Left lobe of liver (tissue), 2 donors: Measurements from ENCODE around the gene ABCC4. TPM values are rescaled to one million over a fixed set of nuclear protein-coding genes. Genes with fewer than 3 reads are reported as not detected.
"Not testable (repeated sequence)": the region's sequence is repeated elsewhere in the genome, so short reads cannot be mapped to it uniquely, and the experiment has no call there.

ENCODE experiments used
- ATAC-seq: fragments of 200-7000 bp; cut with Tn5 transposase; one replicate; pipeline ENCODE4 v1.9.1; 2020; ENCODE audit warnings: mild to moderate bottlenecking, moderate library complexity
- DNase-seq: peaks from one replicate; pipeline ENCODE4 v3.0.0-alpha.2; 2020; ENCODE audit warnings: low spot score
- total RNA-seq: library from RNA; stranded (reverse); gene quantifications from one replicate; pipeline ENCODE4 v1.2.1, GENCODE V29; 2021
- donor health status: DM: no; HTN: no; CAD: no; lungs with moderate emphysema.
- donor health status: DM: no; HTN: yes; CAD: no.

ABCC4 gene
- total RNA-seq, 1 donor from 2014 or later, result 1.7 TPM

DNA sequence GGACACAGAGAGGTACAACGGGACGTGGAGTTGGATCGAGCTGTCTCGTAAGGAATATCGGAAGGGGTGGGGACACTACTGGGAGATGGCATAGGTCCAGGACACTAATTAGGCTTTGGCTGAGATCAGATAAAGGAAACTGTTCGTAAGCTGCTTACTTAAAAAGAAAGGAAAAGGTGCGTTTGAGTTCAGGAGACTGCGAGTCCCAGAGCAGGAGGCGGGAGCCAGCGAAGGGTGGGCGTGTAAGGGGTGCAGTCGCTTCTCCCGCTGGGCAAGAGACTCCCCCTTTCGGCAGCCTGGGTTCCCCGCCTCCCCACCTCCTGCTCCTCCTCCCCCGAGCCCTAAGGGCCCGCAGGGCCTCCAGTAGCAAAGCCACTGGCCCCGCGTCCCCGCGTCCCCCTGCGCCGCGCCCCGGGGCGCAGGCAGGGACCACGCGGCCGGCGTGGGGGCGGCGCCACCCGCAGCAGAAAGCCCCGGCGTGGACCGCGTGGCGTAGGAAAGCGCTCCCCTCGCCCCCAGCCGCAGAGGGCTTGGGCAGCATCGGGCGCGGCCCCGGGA is 547 bp downstream of the ABCC4 start:
- ATAC-seq (peak; percentile 6), DNase-seq (no peak)

- ATAC-seq, result no peak
Observed at GRCh38 chr13:95298971-95299621, 2.2 kb downstream of the ABCC4 start.

GRCh38 chr13:95298169-95298965 is 2.9 kb downstream of the ABCC4 start:
- DNase-seq (no peak), ATAC-seq (no peak)

More at GRCh38 chr13:95298971-95299621, 2.2 kb downstream of the ABCC4 start:
- no peak for DNase-seq

- peak; percentile 89 for ATAC-seq
- DNase-seq, result peak; percentile 83
Observed at GRCh38 chr13:95296326-95296925, 4.8 kb downstream of the ABCC4 start.

DNA sequence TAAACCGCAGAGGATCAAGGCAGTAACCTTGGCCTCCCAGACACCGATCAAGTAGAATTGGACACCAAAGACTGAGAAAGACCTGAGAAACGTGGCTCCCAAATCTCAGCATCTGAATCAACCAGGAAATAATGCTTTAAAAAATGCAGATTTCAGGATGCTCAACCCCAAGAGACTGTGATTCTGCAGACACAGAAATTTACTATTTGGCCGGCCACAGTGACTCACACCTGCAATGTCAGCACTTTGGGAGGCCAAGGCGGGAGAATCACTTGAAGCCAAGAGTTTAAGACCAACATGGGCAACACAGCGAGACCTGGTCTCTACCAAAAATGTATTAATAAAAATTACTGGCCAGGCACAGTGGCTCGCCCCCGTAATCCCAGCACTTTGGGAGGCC is 6.2 kb downstream of the ABCC4 start:
- ATAC-seq, result no peak

GRCh38 chr13:95292622-95293021 is 8.6 kb downstream of the ABCC4 start:
- no peak for ATAC-seq
- no peak for DNase-seq

More for the DNA sequence above, 6.2 kb downstream of the ABCC4 start:
- DNase-seq, result no peak

DNA sequence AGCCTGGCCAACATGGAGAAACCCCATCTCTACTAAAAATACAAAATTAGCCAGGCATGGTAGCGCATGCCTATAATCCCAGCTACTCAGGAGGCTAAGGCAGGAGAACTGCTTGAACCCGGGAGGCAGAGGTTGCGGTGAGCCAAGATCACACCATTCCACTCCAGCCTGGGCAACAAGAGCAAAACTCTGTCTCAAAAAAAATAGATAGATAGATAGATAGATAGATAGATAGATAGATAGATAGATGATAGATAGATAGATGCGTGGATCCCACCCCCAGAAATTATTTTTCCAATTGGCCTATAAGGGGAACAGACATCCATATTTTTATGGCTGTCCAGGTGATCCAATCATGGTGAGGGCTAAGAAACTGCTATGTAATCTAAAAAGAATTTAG is 11.3 kb downstream of the ABCC4 start:
- not testable (repeated sequence) for DNase-seq, ATAC-seq

DNA sequence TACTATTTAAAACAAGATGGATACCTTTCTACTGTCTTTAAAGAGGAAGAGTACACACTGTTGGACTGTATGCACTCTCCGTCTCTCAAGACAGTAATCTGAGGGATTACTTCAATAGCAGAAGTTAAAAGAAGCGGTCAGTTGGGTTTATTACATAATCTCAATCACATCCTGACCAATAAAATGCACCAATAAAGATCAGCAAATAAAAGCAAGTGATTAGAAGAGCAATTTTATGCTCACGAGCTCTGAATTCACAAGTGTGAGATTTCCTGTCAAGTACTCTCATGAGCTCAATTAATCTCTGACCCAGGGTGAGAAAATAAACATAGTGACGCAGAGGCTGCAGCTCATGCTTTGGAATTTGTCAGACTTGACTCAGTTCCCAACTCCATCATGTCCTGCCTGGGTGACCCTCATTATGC is 12.2 kb downstream of the ABCC4 start:
- no peak for DNase-seq

DNA sequence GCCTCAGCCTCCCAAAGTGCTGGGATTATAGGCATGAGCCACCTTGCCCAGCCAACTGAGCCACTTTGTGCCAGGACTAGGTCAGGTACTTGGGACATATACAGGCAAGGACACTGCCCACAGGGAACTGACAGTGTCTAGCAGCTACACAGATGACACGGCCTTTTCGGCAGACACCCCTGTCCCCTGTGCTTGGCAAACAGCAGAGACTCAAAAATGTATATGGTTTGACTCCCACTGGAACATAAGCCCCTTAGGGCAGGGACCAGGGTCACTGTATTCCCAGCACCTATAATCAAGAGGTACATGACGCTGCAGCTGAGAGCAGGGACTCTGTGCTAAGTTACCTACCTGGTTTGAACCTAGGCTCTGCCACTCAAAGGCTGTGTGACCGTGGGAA is 16.8 kb downstream of the ABCC4 start:
- DNase-seq (no peak), ATAC-seq (no peak)

More for the DNA sequence above, 12.2 kb downstream of the ABCC4 start:
- no peak for ATAC-seq

- DNase-seq (no peak), ATAC-seq (no peak)
Observed at GRCh38 chr13:95279016-95279415, 22.2 kb downstream of the ABCC4 start.

DNA sequence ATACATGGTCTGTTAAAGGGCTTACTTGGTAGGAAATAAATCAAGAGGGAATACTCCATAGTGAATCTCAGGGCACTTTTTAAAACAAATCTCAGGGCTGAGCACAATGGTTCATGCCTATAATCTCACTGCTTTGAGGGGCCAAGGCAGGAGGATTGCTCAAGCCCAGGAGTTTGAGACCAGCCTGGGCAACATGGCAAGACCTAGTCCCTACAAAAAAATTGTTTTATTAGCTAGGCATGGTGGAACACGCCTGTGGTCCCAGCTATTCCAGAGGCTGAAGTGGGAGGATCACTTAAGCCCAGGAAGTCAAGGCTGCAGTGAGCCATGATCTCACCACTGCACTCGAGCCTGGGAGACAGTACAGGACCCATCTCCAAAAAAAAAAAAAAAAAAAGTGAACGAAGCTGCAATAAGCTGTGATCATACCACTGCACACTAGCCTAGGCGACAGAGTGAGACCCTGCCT is 25.2 kb downstream of the ABCC4 start:
- ATAC-seq (no peak), DNase-seq (no peak)

GRCh38 chr13:95275322-95276036 is 25.8 kb downstream of the ABCC4 start:
- ATAC-seq (no peak), DNase-seq (no peak)

DNA sequence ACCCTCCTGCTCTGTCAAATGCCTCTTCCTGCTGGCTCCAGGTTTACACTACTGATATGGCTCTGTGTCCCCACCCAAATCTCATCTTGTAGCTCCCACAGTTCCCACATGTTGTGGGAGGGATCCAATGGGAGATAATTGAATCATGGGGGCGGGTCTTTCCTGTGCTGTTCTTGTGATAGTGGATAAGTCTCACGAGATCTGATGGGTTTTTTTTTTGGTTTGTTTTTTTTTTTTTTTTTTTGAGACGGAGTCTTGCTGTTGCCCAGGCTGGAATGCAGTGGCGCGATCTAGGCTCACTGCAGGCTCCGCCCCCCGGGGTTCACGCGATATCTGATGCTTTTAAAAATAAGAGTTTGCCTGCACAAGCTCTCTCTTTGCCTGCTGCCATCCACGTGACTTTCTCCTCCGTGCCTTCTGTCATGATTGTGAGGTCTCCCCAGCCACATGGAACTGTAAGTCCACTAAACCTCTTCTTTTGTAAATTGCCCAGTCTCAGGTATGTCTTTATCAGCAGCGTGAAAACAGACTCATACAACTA is 27.6 kb downstream of the ABCC4 start:
- not testable (repeated sequence) for DNase-seq, ATAC-seq

DNA sequence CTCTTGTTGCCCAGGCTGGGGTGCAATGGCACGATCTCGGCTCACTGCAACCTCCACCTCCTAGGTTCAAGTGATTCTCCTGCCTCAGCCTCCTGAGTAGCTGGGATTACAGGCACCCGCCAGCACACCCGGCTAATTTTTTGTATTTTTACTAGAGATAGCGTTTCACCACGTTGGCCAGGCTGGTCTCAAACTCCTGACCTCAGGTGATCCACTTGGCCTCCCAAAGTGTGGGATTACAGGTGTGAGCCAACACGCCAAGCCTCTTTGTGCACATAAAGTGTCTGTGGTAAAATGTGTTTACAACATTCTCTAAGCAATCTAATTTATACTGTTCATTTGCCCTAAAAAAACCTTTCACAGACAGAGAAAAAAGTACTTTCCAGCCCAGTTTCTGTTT is 29.2 kb downstream of the ABCC4 start:
- not testable (repeated sequence) for ATAC-seq, DNase-seq

GRCh38 chr13:95269756-95270155 is 31.5 kb downstream of the ABCC4 start:
- no peak for ATAC-seq

DNA sequence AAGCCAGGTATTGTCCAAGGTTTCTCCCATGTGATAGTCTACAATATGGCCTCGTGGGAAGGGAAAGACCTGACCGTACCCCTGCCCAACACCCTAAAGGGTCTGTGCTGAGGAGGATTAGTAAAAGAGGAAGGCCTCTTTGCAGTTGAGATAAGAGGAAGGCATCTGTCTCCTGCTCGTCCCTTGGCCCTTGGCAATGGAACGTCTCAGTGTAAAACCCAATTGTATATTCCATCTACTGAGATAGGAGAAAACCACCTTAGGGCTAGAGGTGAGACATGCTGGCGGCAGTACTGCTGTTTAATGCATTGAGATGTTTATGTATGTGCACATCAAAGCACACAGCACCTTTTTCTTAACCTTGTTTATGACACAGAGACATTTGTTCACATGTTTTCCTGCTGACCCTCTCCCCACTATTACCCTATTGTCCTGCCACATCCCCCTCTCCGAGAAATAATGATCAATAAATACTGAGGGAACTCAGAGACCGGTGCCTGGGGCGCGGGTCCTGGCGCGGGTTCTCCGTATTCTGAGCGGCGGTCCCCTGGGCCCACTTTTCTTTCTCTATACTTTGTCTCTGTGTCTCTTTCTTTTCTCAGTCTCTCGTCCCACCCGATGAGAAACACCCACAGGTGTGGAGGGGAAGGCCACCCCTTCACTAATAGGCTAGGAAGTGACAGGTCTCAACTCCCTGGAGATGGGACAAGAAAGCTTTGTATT is 32.7 kb downstream of the ABCC4 start:
- not testable (repeated sequence) for DNase-seq, ATAC-seq

More at GRCh38 chr13:95269756-95270155, 31.5 kb downstream of the ABCC4 start:
- no peak for DNase-seq

GRCh38 chr13:95267662-95268342 is 33.4 kb downstream of the ABCC4 start:
- DNase-seq, result no peak
- no peak for ATAC-seq

- DNase-seq, result no peak
- no peak for ATAC-seq
Observed at GRCh38 chr13:95264225-95264624, 37.0 kb downstream of the ABCC4 start.

DNA sequence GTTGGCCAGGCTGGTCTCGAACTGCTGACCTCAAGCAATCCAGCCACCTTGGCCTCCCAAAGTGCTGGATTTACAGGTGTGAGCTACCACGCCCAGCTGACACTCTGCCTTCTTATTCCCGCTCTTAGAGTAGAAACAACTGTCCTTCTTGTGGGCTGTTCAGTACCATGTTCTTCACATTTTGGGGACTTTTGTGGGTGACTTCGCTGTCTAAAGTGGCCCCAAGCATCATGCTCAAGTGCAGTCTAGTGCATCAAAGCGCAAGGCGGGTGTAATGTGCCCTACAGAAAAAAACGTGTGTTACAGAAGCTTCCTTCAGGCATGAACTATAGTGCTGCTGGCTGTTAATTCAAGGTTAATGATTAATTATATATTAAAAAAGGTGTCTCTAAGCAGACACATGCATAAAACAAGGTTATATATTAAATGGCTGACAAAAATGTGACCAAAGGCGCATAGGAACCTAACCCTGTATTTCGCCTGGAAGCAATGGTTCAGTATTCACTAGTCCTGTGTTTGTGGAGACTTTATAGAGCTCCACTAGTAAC is 38.3 kb downstream of the ABCC4 start:
- no peak for DNase-seq
- no peak for ATAC-seq
